Measurements from ENCODE around the gene C1QTNF3. TPM values are rescaled to one million over a fixed set of nuclear protein-coding genes. Genes with fewer than 3 reads are reported as not detected.

Gene C1QTNF3
- total and polyA plus RNA-seq, 2 experiments from 2014 or later, result 1.7 to 2.0 TPM

- TF ChIP-seq, protein P1, sequence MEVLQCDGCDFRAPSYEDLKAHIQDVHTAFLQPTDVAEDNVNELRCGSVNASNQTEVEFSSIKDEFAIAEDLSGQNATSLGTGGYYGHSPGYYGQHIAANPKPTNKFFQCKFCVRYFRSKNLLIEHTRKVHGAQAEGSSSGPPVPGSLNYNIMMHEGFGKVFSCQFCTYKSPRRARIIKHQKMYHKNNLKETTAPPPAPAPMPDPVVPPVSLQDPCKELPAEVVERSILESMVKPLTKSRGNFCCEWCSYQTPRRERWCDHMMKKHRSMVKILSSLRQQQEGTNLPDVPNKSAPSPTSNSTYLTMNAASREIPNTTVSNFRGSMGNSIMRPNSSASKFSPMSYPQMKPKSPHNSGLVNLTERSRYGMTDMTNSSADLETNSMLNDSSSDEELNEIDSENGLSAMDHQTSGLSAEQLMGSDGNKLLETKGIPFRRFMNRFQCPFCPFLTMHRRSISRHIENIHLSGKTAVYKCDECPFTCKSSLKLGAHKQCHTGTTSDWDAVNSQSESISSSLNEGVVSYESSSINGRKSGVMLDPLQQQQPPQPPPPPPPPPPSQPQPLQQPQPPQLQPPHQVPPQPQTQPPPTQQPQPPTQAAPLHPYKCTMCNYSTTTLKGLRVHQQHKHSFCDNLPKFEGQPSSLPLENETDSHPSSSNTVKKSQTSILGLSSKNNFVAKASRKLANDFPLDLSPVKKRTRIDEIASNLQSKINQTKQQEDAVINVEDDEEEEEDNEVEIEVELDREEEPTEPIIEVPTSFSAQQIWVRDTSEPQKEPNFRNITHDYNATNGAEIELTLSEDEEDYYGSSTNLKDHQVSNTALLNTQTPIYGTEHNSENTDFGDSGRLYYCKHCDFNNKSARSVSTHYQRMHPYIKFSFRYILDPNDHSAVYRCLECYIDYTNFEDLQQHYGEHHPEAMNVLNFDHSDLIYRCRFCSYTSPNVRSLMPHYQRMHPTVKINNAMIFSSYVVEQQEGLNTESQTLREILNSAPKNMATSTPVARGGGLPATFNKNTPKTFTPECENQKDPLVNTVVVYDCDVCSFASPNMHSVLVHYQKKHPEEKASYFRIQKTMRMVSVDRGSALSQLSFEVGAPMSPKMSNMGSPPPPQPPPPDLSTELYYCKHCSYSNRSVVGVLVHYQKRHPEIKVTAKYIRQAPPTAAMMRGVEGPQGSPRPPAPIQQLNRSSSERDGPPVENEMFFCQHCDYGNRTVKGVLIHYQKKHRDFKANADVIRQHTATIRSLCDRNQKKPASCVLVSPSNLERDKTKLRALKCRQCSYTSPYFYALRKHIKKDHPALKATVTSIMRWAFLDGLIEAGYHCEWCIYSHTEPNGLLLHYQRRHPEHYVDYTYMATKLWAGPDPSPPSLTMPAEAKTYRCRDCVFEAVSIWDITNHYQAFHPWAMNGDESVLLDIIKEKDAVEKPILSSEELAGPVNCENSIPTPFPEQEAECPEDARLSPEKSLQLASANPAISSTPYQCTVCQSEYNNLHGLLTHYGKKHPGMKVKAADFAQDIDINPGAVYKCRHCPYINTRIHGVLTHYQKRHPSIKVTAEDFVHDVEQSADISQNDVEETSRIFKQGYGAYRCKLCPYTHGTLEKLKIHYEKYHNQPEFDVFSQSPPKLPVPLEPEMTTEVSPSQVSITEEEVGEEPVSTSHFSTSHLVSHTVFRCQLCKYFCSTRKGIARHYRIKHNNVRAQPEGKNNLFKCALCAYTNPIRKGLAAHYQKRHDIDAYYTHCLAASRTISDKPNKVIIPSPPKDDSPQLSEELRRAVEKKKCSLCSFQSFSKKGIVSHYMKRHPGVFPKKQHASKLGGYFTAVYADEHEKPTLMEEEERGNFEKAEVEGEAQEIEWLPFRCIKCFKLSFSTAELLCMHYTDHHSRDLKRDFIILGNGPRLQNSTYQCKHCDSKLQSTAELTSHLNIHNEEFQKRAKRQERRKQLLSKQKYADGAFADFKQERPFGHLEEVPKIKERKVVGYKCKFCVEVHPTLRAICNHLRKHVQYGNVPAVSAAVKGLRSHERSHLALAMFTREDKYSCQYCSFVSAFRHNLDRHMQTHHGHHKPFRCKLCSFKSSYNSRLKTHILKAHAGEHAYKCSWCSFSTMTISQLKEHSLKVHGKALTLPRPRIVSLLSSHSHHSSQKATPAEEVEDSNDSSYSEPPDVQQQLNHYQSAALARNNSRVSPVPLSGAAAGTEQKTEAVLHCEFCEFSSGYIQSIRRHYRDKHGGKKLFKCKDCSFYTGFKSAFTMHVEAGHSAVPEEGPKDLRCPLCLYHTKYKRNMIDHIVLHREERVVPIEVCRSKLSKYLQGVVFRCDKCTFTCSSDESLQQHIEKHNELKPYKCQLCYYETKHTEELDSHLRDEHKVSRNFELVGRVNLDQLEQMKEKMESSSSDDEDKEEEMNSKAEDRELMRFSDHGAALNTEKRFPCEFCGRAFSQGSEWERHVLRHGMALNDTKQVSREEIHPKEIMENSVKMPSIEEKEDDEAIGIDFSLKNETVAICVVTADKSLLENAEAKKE (CRISPR knock-in tag; IDR thresholded peaks at IDR 0.05), result no peak
- no peak for TF ChIP-seq CREB1 (CRISPR knock-in tag; IDR thresholded peaks at IDR 0.05; ENCODE audit: low read depth)
Observed at GRCh38 chr5:34005211-34005610, 37.8 kb downstream of the C1QTNF3 start (continued).

- ATAC-seq (no peak), DNase-seq (ENCODE audit: low spot score) (no peak)
- no peak for TF ChIP-seq ZNF114 (CRISPR knock-in tag; IDR thresholded peaks at IDR 0.05)
- TF ChIP-seq, protein P1 (CRISPR knock-in tag; IDR thresholded peaks at IDR 0.05), result no peak
- no peak for TF ChIP-seq EZH2phosphoT487 (IDR thresholded peaks at IDR 0.05; ENCODE audit: unreplicated experiment)
- no peak for TF ChIP-seq NANOG (IDR thresholded peaks at IDR 0.05; ENCODE audit: borderline replicate concordance)
- no peak for TF ChIP-seq POLR2AphosphoS5 (IDR thresholded peaks at IDR 0.05; ENCODE audit: low read depth)
Observed at GRCh38 chr5:34003941-34004340, 39.1 kb downstream of the C1QTNF3 start.

More at GRCh38 chr5:34003941-34004340, 39.1 kb downstream of the C1QTNF3 start:
- Mint-ChIP-seq H3K27me3 (ENCODE audit: insufficient read depth, low read depth, poor library complexity) (peaks cover 10% of the 10 kb centered on the region), H3K27ac (no peak overlapping the region), H3K4me3 (no peak overlapping the region), H3K4me1 (peaks cover 19% of the 10 kb centered on the region), H3K9me3 (no peaks in the 10 kb centered on the region), H3K36me3 (ENCODE audit: low read depth) (peaks cover 11% of the 10 kb centered on the region)
- no peaks in the 10 kb centered on the region for H3K79me2 ChIP-seq (replicated peaks; ENCODE audit: insufficient read depth)
- no peak overlapping the region for H3K4me2 ChIP-seq
- H4K20me1 ChIP-seq (replicated peaks; ENCODE audit: insufficient read depth), result no peaks in the 10 kb centered on the region
- no peak overlapping the region for H3K4me3 ChIP-seq
- H2AFZ ChIP-seq, result no peak overlapping the region
- H3K9me2 ChIP-seq (ENCODE audit: insufficient read depth), result no peaks in the 10 kb centered on the region
- H3K4me1 ChIP-seq (ENCODE audit: insufficient read depth), result peaks cover 13% of the 10 kb centered on the region; the same call in 1 of the 2 replicates
- H3K36me3 ChIP-seq (ENCODE audit: insufficient read depth), result 0 out of 2 replicates have a peak, but pooled peaks cover 3% of the 10 kb centered on the region
- no peak overlapping the region for H3K27ac ChIP-seq (ENCODE audit: low read depth)
- no peaks in the 10 kb centered on the region for H3K27me3 ChIP-seq (ENCODE audit: insufficient read depth)
- no peaks in the 10 kb centered on the region for H3F3A ChIP-seq (replicated peaks; ENCODE audit: low read depth)

All from GM23338 (cell line).